Heart left ventricle (tissue), 13 donors: ENCODE data around the gene ADAMTSL1.

Experiments used
- POLR2A ChIP-seq, 2 donors: fragments of 450-650 bp; IDR thresholded peaks; one replicate each; pipeline ENCODE4 v1.6.1; 2017; ENCODE audit warnings: antibody characterized with exemption in 2 of 2, mild to moderate bottlenecking in 2 of 2, moderate library complexity in 2 of 2
- TF ChIP-seq, protein P1 (sequence below), 12 donors: fragments of 200-600 bp; sonication (generic) in 4 of 12; IDR thresholded peaks; one replicate each; pipeline versions ENCODE4 v1.5.0 to v1.8.0; 2018 to 2022; ENCODE audit warnings: antibody characterized with exemption in 12 of 12, mild to moderate bottlenecking in 5 of 12
- donor health status: ischemic (EF 13 %, LVEDD 7.1; RV severe dilation, severe dysfunction).
- donor health status: DM: no; HTN: yes; CAD: no.
- donor health status: DM: no; HTN: no; CAD: no.
- donor health status: ischemic (EF 25% LVEDD 6.9; RV normal size, moderate dysfunction).
- donor health status: ischemic (EF 25% LVEDD 5.7; RV mildly dilated, moderate dysfunction).
- donor health status: ischemic (EF 35%, LVEDD 5.7; RV mildly dilated, moderate dysfunction).
- donor health status: nonischemic (EF 11% LVEDD 7.7; RV severe dilation, severe dysfunction).
- donor health status: DM: yes; HTN: yes; CAD: no.
- donor health status: PGD.
- donor health status: ischemic (EF 29% LVEDD 5.4; RV normal size, mild dysfunction).
- donor health status: nonischemic (EF 23%, LVEDD 6.1; RV moderate dilation, normal function).

DNA sequence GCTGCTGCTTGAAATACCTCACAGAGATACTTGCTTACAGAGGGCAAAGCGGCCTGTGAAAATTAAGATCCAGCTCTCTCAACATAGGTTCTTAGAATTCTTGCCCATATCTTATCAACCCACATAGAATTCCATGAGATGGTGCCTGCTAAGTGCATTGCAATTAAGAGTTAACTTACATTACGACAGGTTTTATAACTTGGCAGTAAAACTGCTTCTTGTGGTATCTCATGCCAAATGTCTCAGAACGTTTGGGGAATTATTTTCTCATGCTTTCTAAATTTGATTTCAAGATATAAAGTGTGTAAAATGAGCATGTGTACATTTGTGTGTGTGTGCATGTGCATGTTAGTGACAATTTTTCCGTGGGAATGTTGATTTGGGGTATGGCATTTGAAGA, 297.8 kb downstream of the ADAMTSL1 start:
- TF ChIP-seq POLR2A (IDR thresholded peaks at IDR 0.05) = no peak
- TF ChIP-seq, protein P1, sequence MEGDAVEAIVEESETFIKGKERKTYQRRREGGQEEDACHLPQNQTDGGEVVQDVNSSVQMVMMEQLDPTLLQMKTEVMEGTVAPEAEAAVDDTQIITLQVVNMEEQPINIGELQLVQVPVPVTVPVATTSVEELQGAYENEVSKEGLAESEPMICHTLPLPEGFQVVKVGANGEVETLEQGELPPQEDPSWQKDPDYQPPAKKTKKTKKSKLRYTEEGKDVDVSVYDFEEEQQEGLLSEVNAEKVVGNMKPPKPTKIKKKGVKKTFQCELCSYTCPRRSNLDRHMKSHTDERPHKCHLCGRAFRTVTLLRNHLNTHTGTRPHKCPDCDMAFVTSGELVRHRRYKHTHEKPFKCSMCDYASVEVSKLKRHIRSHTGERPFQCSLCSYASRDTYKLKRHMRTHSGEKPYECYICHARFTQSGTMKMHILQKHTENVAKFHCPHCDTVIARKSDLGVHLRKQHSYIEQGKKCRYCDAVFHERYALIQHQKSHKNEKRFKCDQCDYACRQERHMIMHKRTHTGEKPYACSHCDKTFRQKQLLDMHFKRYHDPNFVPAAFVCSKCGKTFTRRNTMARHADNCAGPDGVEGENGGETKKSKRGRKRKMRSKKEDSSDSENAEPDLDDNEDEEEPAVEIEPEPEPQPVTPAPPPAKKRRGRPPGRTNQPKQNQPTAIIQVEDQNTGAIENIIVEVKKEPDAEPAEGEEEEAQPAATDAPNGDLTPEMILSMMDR (IDR thresholded peaks at IDR 0.05) = no peak
